SK-N-SH treated with all-trans-retinoic acid at 6 μM for 48 hours (cell line): Measurements from ENCODE around the gene PBRM1.

Experiments
- ATAC-seq: fragments of 200-7000 bp; cut with Tn5 transposase; 3 replicates; pipeline ENCODE4 v1.9.1; 2020; ENCODE audit warnings: mild to moderate bottlenecking, moderate library complexity
- ARNTL ChIP-seq: fragments of 450-650 bp; formaldehyde crosslinking; IDR thresholded peaks from 2 replicates; pipeline ENCODE4 v1.5.0; 2020; ENCODE audit warnings: low read depth, mild to moderate bottlenecking, moderate library complexity, borderline replicate concordance
- BACH2 ChIP-seq: fragments of 250-450 bp; sonication (Bioruptor Pico); IDR thresholded peaks from 2 replicates; pipeline ENCODE4 v1.9.0; 2021; ENCODE audit warnings: mild to moderate bottlenecking, borderline replicate concordance
- CSDC2 ChIP-seq: fragments of 250-450 bp; sonication (Bioruptor Pico); IDR thresholded peaks from 2 replicates; pipeline ENCODE4 v1.5.0; 2020; ENCODE audit warnings: mild to moderate bottlenecking, moderate library complexity
- ESRRG ChIP-seq: fragments of 250-450 bp; sonication (Bioruptor Pico); IDR thresholded peaks from 2 replicates; pipeline ENCODE4 v1.6.1; 2021; ENCODE audit warnings: mild to moderate bottlenecking
- GLIS3 ChIP-seq: fragments of 250-450 bp; sonication (Bioruptor Pico); IDR thresholded peaks from 2 replicates; pipeline ENCODE4 v1.5.0; 2020; ENCODE audit warnings: mild to moderate bottlenecking, moderate library complexity
- OSR1 ChIP-seq: fragments of 250-450 bp; sonication (Bioruptor Pico); IDR thresholded peaks from 2 replicates; pipeline ENCODE4 v1.8.0; 2022; ENCODE audit warnings: moderate library complexity, mild to moderate bottlenecking, inconsistent platforms
- PPARA ChIP-seq: fragments of 250-450 bp; sonication (Bioruptor Pico); IDR thresholded peaks from 2 replicates; pipeline ENCODE4 v1.5.0; 2020; ENCODE audit warnings: mild to moderate bottlenecking, borderline replicate concordance
- RARB ChIP-seq: fragments of 250-450 bp; sonication (Bioruptor Pico); IDR thresholded peaks from 2 replicates; pipeline ENCODE4 v1.8.0; 2021; ENCODE audit warnings: mild to moderate bottlenecking, moderate library complexity
- SNAI2 ChIP-seq: fragments of 250-450 bp; sonication (Bioruptor Pico); IDR thresholded peaks from 2 replicates; pipeline ENCODE4 v1.5.0; 2020; ENCODE audit warnings: mild to moderate bottlenecking, moderate library complexity
- TCF4 ChIP-seq: fragments of 250-450 bp; sonication (Bioruptor Pico); IDR thresholded peaks from 2 replicates; pipeline ENCODE4 v1.8.0; 2021; ENCODE audit warnings: mild to moderate bottlenecking, moderate library complexity, borderline replicate concordance
- TOX ChIP-seq: fragments of 250-450 bp; sonication (Bioruptor Pico); IDR thresholded peaks from 2 replicates; pipeline ENCODE4 v1.8.0; 2021; ENCODE audit warnings: mild to moderate bottlenecking, moderate library complexity, borderline replicate concordance
- ZC3H10 ChIP-seq: fragments of 250-450 bp; sonication (Bioruptor Pico); IDR thresholded peaks from 2 replicates; pipeline ENCODE4 v1.5.1; 2021; ENCODE audit warnings: mild to moderate bottlenecking, moderate library complexity
- ZFP3 ChIP-seq: fragments of 250-450 bp; sonication (Bioruptor Pico); IDR thresholded peaks from 2 replicates; pipeline ENCODE4 v1.5.0; 2020; ENCODE audit warnings: mild to moderate bottlenecking, moderate library complexity
- ZFP30 ChIP-seq: fragments of 450-650 bp; formaldehyde crosslinking; IDR thresholded peaks from 2 replicates; pipeline ENCODE4 v1.5.0; 2022; ENCODE audit warnings: mild to moderate bottlenecking, moderate library complexity
- ZNF565 ChIP-seq: fragments of 450-650 bp; formaldehyde crosslinking; conservative IDR thresholded peaks from 2 replicates; pipeline ENCODE4 v1.5.0; 2020; ENCODE audit warnings: low read depth, mild to moderate bottlenecking, moderate library complexity
- ZNF70 ChIP-seq: fragments of 450-650 bp; formaldehyde crosslinking; IDR thresholded peaks from 2 replicates; pipeline ENCODE4 v1.5.0; 2020; ENCODE audit warnings: mild to moderate bottlenecking, moderate library complexity
- ZNF8 ChIP-seq: fragments of 450-650 bp; formaldehyde crosslinking; IDR thresholded peaks from 2 replicates; pipeline ENCODE4 v1.5.0; 2020; ENCODE audit warnings: mild to moderate bottlenecking, moderate library complexity
- TF ChIP-seq, protein P1 (sequence below): fragments of 250-450 bp; sonication (Bioruptor Pico); IDR thresholded peaks from 2 replicates; pipeline ENCODE4 v1.8.0; 2020; ENCODE audit warnings: mild to moderate bottlenecking, moderate library complexity, borderline replicate concordance
- TF ChIP-seq, protein P2 (sequence below): fragments of 250-450 bp; sonication (Bioruptor Pico); IDR thresholded peaks from 2 replicates; pipeline ENCODE4 v1.8.0; 2021; ENCODE audit warnings: low read depth, mild to moderate bottlenecking, moderate library complexity, borderline replicate concordance
- TF ChIP-seq, protein P3 (sequence below): fragments of 250-450 bp; sonication (Bioruptor Pico); IDR thresholded peaks from 2 replicates; pipeline ENCODE4 v1.5.0; 2020; ENCODE audit warnings: mild to moderate bottlenecking, moderate library complexity
- TF ChIP-seq, protein P4 (sequence below): fragments of 250-450 bp; sonication (Bioruptor Pico); IDR thresholded peaks from 2 replicates; pipeline ENCODE4 v1.5.1; 2021; ENCODE audit warnings: mild to moderate bottlenecking, moderate library complexity

Gene PBRM1

DNA sequence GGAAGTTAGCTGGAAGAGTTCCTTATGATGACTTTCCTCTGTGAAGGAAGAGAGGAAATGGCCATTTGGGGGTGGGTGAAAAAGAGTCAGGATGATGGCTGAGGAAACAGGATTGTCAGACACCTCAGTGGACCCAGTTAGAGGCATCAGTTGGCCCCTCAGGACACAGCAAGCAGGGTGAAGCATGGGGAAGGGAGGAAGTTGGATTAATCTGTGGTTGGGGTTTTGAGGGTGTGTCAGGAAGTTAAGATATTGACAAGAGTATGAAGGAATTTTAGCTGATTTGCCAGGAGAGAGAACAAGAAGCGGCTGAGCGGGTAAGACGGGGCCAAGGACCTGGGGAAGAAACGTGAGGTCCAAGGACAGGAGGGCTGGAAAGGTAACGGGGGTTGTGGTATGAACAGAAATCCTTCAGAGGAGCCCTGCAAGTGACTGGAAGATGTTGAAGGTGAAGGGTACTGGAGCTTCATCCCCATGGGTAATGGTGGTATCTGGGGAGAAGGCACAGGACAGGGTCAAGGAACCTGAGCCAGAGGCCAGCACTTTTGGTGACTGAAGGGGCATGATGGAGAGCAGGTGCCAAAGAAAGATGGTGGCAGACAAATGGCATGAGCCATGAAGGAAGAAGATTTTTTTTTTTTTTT is 146.6 kb downstream of the PBRM1 start:
- TF ChIP-seq ZNF565 (no peak), SNAI2 (CRISPR knock-in tag) (no peak), PPARA (CRISPR knock-in tag) (no peak), BACH2 (CRISPR knock-in tag) (no peak), TCF4 (no peak), CSDC2 (CRISPR knock-in tag) (no peak), ARNTL (CRISPR knock-in tag) (no peak), ZFP3 (no peak), ZC3H10 (CRISPR knock-in tag) (no peak), OSR1 (CRISPR knock-in tag) (no peak), RARB (CRISPR knock-in tag) (no peak), GLIS3 (CRISPR knock-in tag) (no peak), ZFP30 (CRISPR knock-in tag) (no peak), ZNF8 (CRISPR knock-in tag) (no peak), ZNF70 (CRISPR knock-in tag) (no peak), ESRRG (CRISPR knock-in tag) (no peak)
- TF ChIP-seq, protein P1, sequence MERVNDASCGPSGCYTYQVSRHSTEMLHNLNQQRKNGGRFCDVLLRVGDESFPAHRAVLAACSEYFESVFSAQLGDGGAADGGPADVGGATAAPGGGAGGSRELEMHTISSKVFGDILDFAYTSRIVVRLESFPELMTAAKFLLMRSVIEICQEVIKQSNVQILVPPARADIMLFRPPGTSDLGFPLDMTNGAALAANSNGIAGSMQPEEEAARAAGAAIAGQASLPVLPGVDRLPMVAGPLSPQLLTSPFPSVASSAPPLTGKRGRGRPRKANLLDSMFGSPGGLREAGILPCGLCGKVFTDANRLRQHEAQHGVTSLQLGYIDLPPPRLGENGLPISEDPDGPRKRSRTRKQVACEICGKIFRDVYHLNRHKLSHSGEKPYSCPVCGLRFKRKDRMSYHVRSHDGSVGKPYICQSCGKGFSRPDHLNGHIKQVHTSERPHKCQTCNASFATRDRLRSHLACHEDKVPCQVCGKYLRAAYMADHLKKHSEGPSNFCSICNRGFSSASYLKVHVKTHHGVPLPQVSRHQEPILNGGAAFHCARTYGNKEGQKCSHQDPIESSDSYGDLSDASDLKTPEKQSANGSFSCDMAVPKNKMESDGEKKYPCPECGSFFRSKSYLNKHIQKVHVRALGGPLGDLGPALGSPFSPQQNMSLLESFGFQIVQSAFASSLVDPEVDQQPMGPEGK (CRISPR knock-in tag) = no peak
- ATAC-seq = no peak

DNA sequence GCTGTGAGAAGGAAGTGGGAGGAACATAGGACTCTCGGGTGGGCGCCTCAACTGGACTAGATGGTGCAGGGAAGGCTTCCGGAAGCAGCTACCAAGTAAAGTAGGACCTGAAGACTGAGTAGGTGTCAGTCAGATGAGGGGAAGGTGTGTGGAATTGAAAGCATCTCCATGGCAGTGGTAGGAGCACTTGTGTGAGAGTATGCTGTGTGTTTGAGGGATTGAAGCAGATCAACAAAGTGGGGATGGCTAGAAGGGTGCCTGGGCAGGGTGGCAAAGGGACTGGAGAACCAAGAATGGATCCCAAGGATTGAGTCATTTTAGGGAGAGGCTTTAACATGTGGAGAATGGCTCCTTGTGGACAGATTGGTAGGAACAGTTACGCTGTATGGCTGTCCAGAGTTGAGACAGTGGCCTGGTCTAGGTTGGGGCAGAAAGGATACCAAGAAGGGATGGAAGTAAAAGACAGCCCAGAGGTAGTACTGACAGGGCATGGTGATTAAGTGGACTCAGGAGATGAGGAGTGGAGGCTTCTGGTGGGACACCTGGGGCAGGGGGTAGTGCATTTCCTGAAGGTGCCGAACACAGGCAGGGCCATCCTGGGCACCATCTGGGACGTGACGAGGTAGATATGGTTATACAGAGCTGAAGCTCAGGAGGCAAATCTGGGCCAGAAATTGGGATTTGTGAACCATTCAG is 147.8 kb downstream of the PBRM1 start:
- TF ChIP-seq ZFP3 (no peak), BACH2 (CRISPR knock-in tag) (no peak), TOX (CRISPR knock-in tag) (no peak), ESRRG (CRISPR knock-in tag) (no peak), RARB (CRISPR knock-in tag) (no peak), TCF4 (no peak), ZNF8 (CRISPR knock-in tag) (no peak), PPARA (CRISPR knock-in tag) (no peak), ZC3H10 (CRISPR knock-in tag) (no peak), OSR1 (CRISPR knock-in tag) (no peak), SNAI2 (CRISPR knock-in tag) (no peak), ZFP30 (CRISPR knock-in tag) (no peak)
- TF ChIP-seq, protein P2, sequence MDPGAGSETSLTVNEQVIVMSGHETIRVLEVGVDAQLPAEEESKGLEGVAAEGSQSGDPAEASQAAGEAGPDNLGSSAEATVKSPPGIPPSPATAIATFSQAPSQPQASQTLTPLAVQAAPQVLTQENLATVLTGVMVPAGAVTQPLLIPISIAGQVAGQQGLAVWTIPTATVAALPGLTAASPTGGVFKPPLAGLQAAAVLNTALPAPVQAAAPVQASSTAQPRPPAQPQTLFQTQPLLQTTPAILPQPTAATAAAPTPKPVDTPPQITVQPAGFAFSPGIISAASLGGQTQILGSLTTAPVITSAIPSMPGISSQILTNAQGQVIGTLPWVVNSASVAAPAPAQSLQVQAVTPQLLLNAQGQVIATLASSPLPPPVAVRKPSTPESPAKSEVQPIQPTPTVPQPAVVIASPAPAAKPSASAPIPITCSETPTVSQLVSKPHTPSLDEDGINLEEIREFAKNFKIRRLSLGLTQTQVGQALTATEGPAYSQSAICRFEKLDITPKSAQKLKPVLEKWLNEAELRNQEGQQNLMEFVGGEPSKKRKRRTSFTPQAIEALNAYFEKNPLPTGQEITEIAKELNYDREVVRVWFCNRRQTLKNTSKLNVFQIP (CRISPR knock-in tag) = no peak
- TF ChIP-seq, protein P3, sequence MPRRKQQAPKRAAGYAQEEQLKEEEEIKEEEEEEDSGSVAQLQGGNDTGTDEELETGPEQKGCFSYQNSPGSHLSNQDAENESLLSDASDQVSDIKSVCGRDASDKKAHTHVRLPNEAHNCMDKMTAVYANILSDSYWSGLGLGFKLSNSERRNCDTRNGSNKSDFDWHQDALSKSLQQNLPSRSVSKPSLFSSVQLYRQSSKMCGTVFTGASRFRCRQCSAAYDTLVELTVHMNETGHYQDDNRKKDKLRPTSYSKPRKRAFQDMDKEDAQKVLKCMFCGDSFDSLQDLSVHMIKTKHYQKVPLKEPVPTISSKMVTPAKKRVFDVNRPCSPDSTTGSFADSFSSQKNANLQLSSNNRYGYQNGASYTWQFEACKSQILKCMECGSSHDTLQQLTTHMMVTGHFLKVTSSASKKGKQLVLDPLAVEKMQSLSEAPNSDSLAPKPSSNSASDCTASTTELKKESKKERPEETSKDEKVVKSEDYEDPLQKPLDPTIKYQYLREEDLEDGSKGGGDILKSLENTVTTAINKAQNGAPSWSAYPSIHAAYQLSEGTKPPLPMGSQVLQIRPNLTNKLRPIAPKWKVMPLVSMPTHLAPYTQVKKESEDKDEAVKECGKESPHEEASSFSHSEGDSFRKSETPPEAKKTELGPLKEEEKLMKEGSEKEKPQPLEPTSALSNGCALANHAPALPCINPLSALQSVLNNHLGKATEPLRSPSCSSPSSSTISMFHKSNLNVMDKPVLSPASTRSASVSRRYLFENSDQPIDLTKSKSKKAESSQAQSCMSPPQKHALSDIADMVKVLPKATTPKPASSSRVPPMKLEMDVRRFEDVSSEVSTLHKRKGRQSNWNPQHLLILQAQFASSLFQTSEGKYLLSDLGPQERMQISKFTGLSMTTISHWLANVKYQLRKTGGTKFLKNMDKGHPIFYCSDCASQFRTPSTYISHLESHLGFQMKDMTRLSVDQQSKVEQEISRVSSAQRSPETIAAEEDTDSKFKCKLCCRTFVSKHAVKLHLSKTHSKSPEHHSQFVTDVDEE (CRISPR knock-in tag) = no peak
- ATAC-seq = no peak

DNA sequence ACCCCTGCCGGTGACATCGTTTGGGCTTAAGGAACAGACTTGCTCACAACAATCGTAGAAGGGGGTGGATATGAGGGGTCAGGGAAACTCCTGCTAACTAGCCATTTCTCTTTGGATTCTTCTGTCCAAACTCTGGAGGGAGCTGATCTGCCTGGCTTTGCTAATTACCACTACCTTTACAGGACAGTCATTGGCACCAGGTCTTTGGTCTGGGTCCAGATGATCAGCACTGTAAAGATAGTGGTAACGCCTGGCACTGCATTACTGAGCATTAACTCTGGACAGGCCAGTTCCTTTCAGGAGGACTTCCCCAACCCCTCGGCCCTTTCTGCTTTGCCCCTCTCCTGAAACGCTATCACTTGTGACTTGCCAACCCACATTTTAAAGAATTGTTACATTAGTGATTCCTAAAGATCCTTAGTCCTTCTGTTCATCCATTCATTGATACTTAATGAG is 148.5 kb downstream of the PBRM1 start:
- peak; percentile 1; the same call in 2 of the 3 replicates for ATAC-seq
- TF ChIP-seq CSDC2 (CRISPR knock-in tag) (no peak), BACH2 (CRISPR knock-in tag) (no peak), OSR1 (CRISPR knock-in tag) (no peak), ZNF565 (no peak), PPARA (CRISPR knock-in tag) (no peak), ZNF8 (CRISPR knock-in tag) (no peak), ESRRG (CRISPR knock-in tag) (no peak), TCF4 (no peak), ARNTL (CRISPR knock-in tag) (no peak)
- TF ChIP-seq, protein P1 (CRISPR knock-in tag) = no peak
- TF ChIP-seq, protein P4, sequence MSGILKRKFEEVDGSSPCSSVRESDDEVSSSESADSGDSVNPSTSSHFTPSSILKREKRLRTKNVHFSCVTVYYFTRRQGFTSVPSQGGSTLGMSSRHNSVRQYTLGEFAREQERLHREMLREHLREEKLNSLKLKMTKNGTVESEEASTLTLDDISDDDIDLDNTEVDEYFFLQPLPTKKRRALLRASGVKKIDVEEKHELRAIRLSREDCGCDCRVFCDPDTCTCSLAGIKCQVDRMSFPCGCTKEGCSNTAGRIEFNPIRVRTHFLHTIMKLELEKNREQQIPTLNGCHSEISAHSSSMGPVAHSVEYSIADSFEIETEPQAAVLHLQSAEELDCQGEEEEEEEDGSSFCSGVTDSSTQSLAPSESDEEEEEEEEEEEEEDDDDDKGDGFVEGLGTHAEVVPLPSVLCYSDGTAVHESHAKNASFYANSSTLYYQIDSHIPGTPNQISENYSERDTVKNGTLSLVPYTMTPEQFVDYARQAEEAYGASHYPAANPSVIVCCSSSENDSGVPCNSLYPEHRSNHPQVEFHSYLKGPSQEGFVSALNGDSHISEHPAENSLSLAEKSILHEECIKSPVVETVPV = no peak
